ENCODE results near the gene PCDHGB3. TPM values are rescaled to one million over a fixed set of nuclear protein-coding genes. Genes with fewer than 3 reads are reported as not detected.
A peak's percentile ranks its signal among the peaks of the same experiment; 100 is the strongest.

Gene PCDHGB3
- polyA plus RNA-seq, 1 of the 3 experiments (the other 2 are of a cell fraction): 0.53 TPM

DNA sequence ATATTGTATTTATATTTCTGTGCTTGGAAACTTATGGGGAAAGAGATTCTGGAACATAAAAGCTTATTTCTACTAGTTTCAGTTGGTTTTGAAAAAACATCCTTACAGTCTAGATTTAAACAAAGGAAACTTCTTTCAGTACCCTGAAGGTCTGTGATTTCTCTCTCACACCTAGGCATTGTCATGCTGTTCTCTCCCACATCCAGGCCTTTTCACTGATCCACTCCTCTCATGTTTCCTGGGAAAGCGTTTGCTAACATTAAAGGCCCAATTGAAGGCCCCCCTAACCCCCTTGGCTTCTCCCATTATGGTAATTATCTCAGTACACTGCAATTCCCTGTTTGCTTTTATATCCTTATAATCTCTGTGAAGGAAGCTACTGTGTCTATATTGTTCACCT is 27.3 kb upstream of the PCDHGB3 start:
- Histone ChIP-seq H3K4me3 (ENCODE audit: low read depth in 2 of 2, low read length in 1 of 2) (no peak overlapping the region), H3K9me3 (no peaks in the 10 kb centered on the region), H3K27ac (ENCODE audit: low read depth in 2 of 2, low read length in 1 of 2) (no peak overlapping the region), H4K20me1 (ENCODE audit: insufficient read depth) (no peaks in the 10 kb centered on the region), H3F3A (replicated peaks; ENCODE audit: insufficient read depth) (no peaks in the 10 kb centered on the region), H3K9ac (no peak overlapping the region), H2AFZ (ENCODE audit: low read depth) (no peak overlapping the region), H3K4me2 (no peak overlapping the region), H3K27me3 (ENCODE audit: insufficient read depth) (no peaks in the 10 kb centered on the region), H3K79me2 (ENCODE audit: insufficient read depth) (no peaks in the 10 kb centered on the region), H3K36me3 (replicated peaks in 1 of 2; ENCODE audit: control insufficient read depth in 1 of 2, insufficient read depth in 2 of 2, low read length in 1 of 2) (no peaks in the 10 kb centered on the region), H3K4me1 (ENCODE audit: control insufficient read depth in 1 of 2, insufficient read depth in 2 of 2, low read depth in 1 of 2, low read length in 1 of 2) (no peaks in the 10 kb centered on the region), H3K9me2 (no peaks in the 10 kb centered on the region)
- POLR2A ChIA-PET: no interaction called here
- DNase-seq: no peak
- no peak for TF ChIP-seq TAF1 (IDR thresholded peaks at IDR 0.05; ENCODE audit: borderline replicate concordance, low read depth, low read length)
- WGBS (ENCODE audit: low lambda C conversion rate): 0% methylated on average over 1 of the region's 1 CpG
- CTCF ChIA-PET: interaction anchor here (1.2 to 2.0 kb wide), 4 partner anchors 13 to 221 kb away, joined by 3 to 6 read pairs (median 4); partner anchors contain the start of genes PCDHGA1 and PCDHGB7

DNA sequence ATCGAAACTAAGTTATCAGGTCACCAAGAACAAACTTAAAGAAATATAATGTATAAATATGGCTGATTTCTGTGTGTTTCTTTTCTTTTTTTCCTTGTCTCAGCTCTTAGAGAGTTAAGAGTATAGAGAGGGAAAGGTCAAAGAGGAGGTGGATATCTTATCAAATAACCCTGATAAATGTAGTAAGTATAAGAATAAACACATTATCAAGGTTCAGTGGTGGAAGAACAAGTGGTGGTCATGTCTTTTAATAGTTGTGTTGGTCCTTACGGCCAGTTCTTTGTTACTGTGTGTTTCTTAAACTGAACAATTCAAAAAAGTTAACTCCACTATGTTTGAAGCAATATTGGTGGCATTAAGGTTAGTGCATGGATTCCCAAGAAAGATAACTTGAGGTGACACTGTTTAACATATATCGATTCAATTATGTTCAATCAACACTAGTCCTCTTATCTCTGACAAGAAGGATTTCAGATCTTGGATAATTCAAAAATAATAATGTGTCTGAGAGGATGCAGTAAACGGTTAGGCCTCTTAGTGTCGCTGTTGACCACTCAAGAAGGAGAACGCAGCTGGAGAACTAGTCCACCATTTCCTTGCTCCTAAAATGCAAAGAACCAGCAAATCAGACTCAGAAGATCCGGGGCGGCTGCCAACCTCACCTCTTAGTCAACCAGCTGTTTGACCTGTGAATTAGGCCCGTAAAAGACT is 26.6 kb upstream of the PCDHGB3 start, which contains the start of gene PCDHGA3:
TSS of gene PCDHGA3 (plus strand) at position 588 of the 711 bp plus-strand sequence. CDS start 205 bp downstream, outside the sequence.
- Histone ChIP-seq H3K79me2 (ENCODE audit: insufficient read depth) (no peaks in the 10 kb centered on the region), H3K4me1 (ENCODE audit: control insufficient read depth in 1 of 2, insufficient read depth in 2 of 2, low read depth in 1 of 2, low read length in 1 of 2) (no peaks in the 10 kb centered on the region), H3K4me3 (ENCODE audit: low read depth in 2 of 2, low read length in 1 of 2) (no peak within 1 kb of the TSS; a peak in 1 of 4 replicates), H4K20me1 (ENCODE audit: insufficient read depth) (no peaks in the 10 kb centered on the region), H3K27ac (ENCODE audit: low read depth in 2 of 2, low read length in 1 of 2) (no peak within 1 kb of the TSS), H3K4me2 (no peak within 1 kb of the TSS), H3K9me3 (no peaks in the 10 kb centered on the region), H3K36me3 (replicated peaks in 1 of 2; ENCODE audit: control insufficient read depth in 1 of 2, insufficient read depth in 2 of 2, low read length in 1 of 2) (no peaks in the 10 kb centered on the region), H3K27me3 (ENCODE audit: insufficient read depth) (no peaks in the 10 kb centered on the region), H3F3A (replicated peaks; ENCODE audit: insufficient read depth) (no peaks in the 10 kb centered on the region), H3K9me2 (no peaks in the 10 kb centered on the region), H3K9ac (no peak within 1 kb of the TSS), H2AFZ (ENCODE audit: low read depth) (peak within 1 kb of the TSS; percentile 50; the same call in 1 of the 2 replicates)
- no peak for DNase-seq
- WGBS (ENCODE audit: low lambda C conversion rate): 13% methylated on average over 9 of the region's 9 CpGs
- CTCF ChIA-PET: interaction anchor here (0.7 to 2.0 kb wide), 5 partner anchors 13 to 221 kb away, joined by 3 to 8 read pairs (median 3); partner anchors contain the start of genes PCDHGA1 and PCDHGB7
- TF ChIP-seq TEAD4 (IDR thresholded peaks at IDR 0.05; ENCODE audit: borderline replicate concordance, insufficient read depth): no peak
- TF ChIP-seq, protein P1, sequence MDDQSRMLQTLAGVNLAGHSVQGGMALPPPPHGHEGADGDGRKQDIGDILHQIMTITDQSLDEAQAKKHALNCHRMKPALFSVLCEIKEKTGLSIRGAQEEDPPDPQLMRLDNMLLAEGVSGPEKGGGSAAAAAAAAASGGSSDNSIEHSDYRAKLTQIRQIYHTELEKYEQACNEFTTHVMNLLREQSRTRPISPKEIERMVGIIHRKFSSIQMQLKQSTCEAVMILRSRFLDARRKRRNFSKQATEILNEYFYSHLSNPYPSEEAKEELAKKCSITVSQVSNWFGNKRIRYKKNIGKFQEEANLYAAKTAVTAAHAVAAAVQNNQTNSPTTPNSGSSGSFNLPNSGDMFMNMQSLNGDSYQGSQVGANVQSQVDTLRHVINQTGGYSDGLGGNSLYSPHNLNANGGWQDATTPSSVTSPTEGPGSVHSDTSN (IDR thresholded peaks at IDR 0.05): no peak
- TF ChIP-seq, protein P2, sequence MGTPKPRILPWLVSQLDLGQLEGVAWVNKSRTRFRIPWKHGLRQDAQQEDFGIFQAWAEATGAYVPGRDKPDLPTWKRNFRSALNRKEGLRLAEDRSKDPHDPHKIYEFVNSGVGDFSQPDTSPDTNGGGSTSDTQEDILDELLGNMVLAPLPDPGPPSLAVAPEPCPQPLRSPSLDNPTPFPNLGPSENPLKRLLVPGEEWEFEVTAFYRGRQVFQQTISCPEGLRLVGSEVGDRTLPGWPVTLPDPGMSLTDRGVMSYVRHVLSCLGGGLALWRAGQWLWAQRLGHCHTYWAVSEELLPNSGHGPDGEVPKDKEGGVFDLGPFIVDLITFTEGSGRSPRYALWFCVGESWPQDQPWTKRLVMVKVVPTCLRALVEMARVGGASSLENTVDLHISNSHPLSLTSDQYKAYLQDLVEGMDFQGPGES (IDR thresholded peaks at IDR 0.05; ENCODE audit: low read depth, low read length): no peak
- TF ChIP-seq RAD21 (IDR thresholded peaks at IDR 0.05; ENCODE audit: low read length): peak; percentile 21; the same call in 1 of the 2 replicates
- no peak for TF ChIP-seq POLR2AphosphoS5 (IDR thresholded peaks at IDR 0.05; ENCODE audit: low read depth, low read length)
- TF ChIP-seq, protein P3, sequence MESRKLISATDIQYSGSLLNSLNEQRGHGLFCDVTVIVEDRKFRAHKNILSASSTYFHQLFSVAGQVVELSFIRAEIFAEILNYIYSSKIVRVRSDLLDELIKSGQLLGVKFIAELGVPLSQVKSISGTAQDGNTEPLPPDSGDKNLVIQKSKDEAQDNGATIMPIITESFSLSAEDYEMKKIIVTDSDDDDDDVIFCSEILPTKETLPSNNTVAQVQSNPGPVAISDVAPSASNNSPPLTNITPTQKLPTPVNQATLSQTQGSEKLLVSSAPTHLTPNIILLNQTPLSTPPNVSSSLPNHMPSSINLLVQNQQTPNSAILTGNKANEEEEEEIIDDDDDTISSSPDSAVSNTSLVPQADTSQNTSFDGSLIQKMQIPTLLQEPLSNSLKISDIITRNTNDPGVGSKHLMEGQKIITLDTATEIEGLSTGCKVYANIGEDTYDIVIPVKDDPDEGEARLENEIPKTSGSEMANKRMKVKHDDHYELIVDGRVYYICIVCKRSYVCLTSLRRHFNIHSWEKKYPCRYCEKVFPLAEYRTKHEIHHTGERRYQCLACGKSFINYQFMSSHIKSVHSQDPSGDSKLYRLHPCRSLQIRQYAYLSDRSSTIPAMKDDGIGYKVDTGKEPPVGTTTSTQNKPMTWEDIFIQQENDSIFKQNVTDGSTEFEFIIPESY (IDR thresholded peaks at IDR 0.05; ENCODE audit: borderline replicate concordance, low read depth): no peak
- no peak for TF ChIP-seq GATA2 (CRISPR knock-in tag; IDR thresholded peaks at IDR 0.05)
- TF ChIP-seq RCOR1 (IDR thresholded peaks at IDR 0.05; ENCODE audit: low read length): no peak
- no peak for TF ChIP-seq MXI1 (IDR thresholded peaks at IDR 0.05; ENCODE audit: low read depth, low read length)
- TF ChIP-seq, protein P4, sequence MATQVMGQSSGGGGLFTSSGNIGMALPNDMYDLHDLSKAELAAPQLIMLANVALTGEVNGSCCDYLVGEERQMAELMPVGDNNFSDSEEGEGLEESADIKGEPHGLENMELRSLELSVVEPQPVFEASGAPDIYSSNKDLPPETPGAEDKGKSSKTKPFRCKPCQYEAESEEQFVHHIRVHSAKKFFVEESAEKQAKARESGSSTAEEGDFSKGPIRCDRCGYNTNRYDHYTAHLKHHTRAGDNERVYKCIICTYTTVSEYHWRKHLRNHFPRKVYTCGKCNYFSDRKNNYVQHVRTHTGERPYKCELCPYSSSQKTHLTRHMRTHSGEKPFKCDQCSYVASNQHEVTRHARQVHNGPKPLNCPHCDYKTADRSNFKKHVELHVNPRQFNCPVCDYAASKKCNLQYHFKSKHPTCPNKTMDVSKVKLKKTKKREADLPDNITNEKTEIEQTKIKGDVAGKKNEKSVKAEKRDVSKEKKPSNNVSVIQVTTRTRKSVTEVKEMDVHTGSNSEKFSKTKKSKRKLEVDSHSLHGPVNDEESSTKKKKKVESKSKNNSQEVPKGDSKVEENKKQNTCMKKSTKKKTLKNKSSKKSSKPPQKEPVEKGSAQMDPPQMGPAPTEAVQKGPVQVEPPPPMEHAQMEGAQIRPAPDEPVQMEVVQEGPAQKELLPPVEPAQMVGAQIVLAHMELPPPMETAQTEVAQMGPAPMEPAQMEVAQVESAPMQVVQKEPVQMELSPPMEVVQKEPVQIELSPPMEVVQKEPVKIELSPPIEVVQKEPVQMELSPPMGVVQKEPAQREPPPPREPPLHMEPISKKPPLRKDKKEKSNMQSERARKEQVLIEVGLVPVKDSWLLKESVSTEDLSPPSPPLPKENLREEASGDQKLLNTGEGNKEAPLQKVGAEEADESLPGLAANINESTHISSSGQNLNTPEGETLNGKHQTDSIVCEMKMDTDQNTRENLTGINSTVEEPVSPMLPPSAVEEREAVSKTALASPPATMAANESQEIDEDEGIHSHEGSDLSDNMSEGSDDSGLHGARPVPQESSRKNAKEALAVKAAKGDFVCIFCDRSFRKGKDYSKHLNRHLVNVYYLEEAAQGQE (IDR thresholded peaks at IDR 0.05; ENCODE audit: low read depth, low read length): no peak
- TF ChIP-seq FOXJ3 (CRISPR knock-in tag; IDR thresholded peaks at IDR 0.05): no peak
- no peak for TF ChIP-seq JUND (IDR thresholded peaks at IDR 0.05)
- TF ChIP-seq, protein P5, sequence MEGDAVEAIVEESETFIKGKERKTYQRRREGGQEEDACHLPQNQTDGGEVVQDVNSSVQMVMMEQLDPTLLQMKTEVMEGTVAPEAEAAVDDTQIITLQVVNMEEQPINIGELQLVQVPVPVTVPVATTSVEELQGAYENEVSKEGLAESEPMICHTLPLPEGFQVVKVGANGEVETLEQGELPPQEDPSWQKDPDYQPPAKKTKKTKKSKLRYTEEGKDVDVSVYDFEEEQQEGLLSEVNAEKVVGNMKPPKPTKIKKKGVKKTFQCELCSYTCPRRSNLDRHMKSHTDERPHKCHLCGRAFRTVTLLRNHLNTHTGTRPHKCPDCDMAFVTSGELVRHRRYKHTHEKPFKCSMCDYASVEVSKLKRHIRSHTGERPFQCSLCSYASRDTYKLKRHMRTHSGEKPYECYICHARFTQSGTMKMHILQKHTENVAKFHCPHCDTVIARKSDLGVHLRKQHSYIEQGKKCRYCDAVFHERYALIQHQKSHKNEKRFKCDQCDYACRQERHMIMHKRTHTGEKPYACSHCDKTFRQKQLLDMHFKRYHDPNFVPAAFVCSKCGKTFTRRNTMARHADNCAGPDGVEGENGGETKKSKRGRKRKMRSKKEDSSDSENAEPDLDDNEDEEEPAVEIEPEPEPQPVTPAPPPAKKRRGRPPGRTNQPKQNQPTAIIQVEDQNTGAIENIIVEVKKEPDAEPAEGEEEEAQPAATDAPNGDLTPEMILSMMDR (IDR thresholded peaks at IDR 0.05): peak; percentile 46
- POLR2A ChIA-PET: no interaction called here

Measured in SK-N-SH (cell line).